Chondrocyte (in vitro differentiated cells): ENCODE data around the gene KRTAP21-2. TPM values are rescaled to one million over a fixed set of nuclear protein-coding genes. Genes with fewer than 3 reads are reported as not detected.

ENCODE experiments used
- DNase-seq: peaks from one replicate; pipeline ENCODE4 v3.0.0; 2021; ENCODE audit warnings: mixed read lengths, low spot score
- H3K27ac Mint-ChIP-seq: one replicate; pipeline ENCODE4 v1.8.0; 2021; ENCODE audit warnings: mild to moderate bottlenecking, moderate library complexity, mixed read lengths; ENCODE audit not compliant: unreplicated experiment
- H3K27me3 Mint-ChIP-seq: 2 replicates; pipeline ENCODE4 v1.8.0; 2021; ENCODE audit warnings: low read depth, mixed read lengths
- H3K36me3 Mint-ChIP-seq: 2 replicates; pipeline ENCODE4 v1.8.0; 2021; ENCODE audit warnings: low read depth, mixed read lengths
- H3K4me1 Mint-ChIP-seq: 2 replicates; pipeline ENCODE4 v1.8.0; 2021; ENCODE audit warnings: low read depth, mild to moderate bottlenecking, mixed read lengths
- H3K4me3 Mint-ChIP-seq: one replicate; pipeline ENCODE4 v1.8.0; 2021; ENCODE audit warnings: mild to moderate bottlenecking, moderate library complexity, mixed read lengths; ENCODE audit not compliant: unreplicated experiment
- H3K9me3 Mint-ChIP-seq: 2 replicates; pipeline ENCODE4 v1.8.0; 2021; ENCODE audit warnings: low read depth, mixed read lengths
- CTCF ChIP-seq: fragments of 200-600 bp; sonication (generic); IDR thresholded peaks from 2 replicates; pipeline ENCODE4 v1.5.0; 2021; ENCODE audit warnings: antibody characterized with exemption, mild to moderate bottlenecking, moderate library complexity
- total RNA-seq: library from RNA; stranded (reverse); gene quantifications from 3 replicates; pipeline ENCODE4 v1.2.1, GENCODE V29; 2021

Gene KRTAP21-2
- total RNA-seq, 1 donor from 2014 or later = not detected

- Mint-ChIP-seq H3K4me3 (no peak within 1 kb of the TSS), H3K27ac (no peak within 1 kb of the TSS), H3K36me3 (no peaks in the 10 kb centered on the region), H3K9me3 (no peaks in the 10 kb centered on the region), H3K27me3 (no peaks in the 10 kb centered on the region), H3K4me1 (no peaks in the 10 kb centered on the region)
- no peak for DNase-seq
- no peak for TF ChIP-seq CTCF
Observed at GRCh38 chr21:30718239-30718909, 28.7 kb downstream of the KRTAP21-2 start, which contains the start of gene KRTAP21-3. Gene KRTAP21-3, minus strand, starts transcription at chr21:30718777. Its CDS starts 18 bp downstream, at chr21:30718759.

GRCh38 chr21:30717105-30717504 is 30.0 kb downstream of the KRTAP21-2 start:
- no peak overlapping the region for H3K27ac Mint-ChIP-seq
- DNase-seq = no peak
- H3K27me3 Mint-ChIP-seq = no peaks in the 10 kb centered on the region
- no peak for TF ChIP-seq CTCF
- H3K4me3 Mint-ChIP-seq = no peak overlapping the region
- no peaks in the 10 kb centered on the region for H3K4me1 Mint-ChIP-seq
- no peaks in the 10 kb centered on the region for H3K36me3 Mint-ChIP-seq
- H3K9me3 Mint-ChIP-seq = peaks cover 5% of the 10 kb centered on the region

- no peak overlapping the region for H3K27ac Mint-ChIP-seq
- no peaks in the 10 kb centered on the region for H3K4me1 Mint-ChIP-seq
- H3K36me3 Mint-ChIP-seq = no peaks in the 10 kb centered on the region
- no peak for TF ChIP-seq CTCF
- peaks cover 13% of the 10 kb centered on the region for H3K9me3 Mint-ChIP-seq
- no peak for DNase-seq
- no peaks in the 10 kb centered on the region for H3K27me3 Mint-ChIP-seq
- H3K4me3 Mint-ChIP-seq = no peak overlapping the region
Observed at GRCh38 chr21:30714946-30715345, 32.1 kb downstream of the KRTAP21-2 start.

- no peak for TF ChIP-seq CTCF
- Mint-ChIP-seq H3K36me3 (no peaks in the 10 kb centered on the region), H3K4me3 (no peak overlapping the region), H3K4me1 (no peaks in the 10 kb centered on the region), H3K9me3 (peaks cover 13% of the 10 kb centered on the region), H3K27me3 (no peaks in the 10 kb centered on the region), H3K27ac (no peak overlapping the region)
- no peak for DNase-seq
Observed at GRCh38 chr21:30714456-30714855, 32.6 kb downstream of the KRTAP21-2 start.

GRCh38 chr21:30713766-30714165 is 33.3 kb downstream of the KRTAP21-2 start:
- no peaks in the 10 kb centered on the region for H3K27me3 Mint-ChIP-seq
- no peaks in the 10 kb centered on the region for H3K4me1 Mint-ChIP-seq
- no peak for DNase-seq
- H3K36me3 Mint-ChIP-seq = no peaks in the 10 kb centered on the region
- no peak overlapping the region for H3K4me3 Mint-ChIP-seq
- no peak overlapping the region for H3K27ac Mint-ChIP-seq
- no peak for TF ChIP-seq CTCF
- peaks cover 13% of the 10 kb centered on the region for H3K9me3 Mint-ChIP-seq
